Activated T-helper 17 cell treated with anti-CD3 and anti-CD28 coated beads, Interleukin-2, amount 50 U/mL, for 72 hours (primary cell): ENCODE data around the gene RNF111. TPM values are rescaled to one million over a fixed set of nuclear protein-coding genes. Genes with fewer than 3 reads are reported as not detected.

Experiments used
- ATAC-seq: fragments of 150-1000 bp; cut with Tn5 transposase; replicated peaks from 2 replicates; pipeline ENCODE4 v1.10.0; 2021; ENCODE audit warnings: mild to moderate bottlenecking, moderate library complexity
- H3K27ac Mint-ChIP-seq: one replicate; pipeline ENCODE4 v1.8.0; 2022; ENCODE audit warnings: mixed read lengths
- H3K27me3 Mint-ChIP-seq: one replicate; pipeline ENCODE4 v1.8.0; 2022; ENCODE audit warnings: mixed read lengths
- H3K36me3 Mint-ChIP-seq: one replicate; pipeline ENCODE4 v1.8.0; 2022; ENCODE audit warnings: low read depth, mild to moderate bottlenecking, mixed read lengths
- H3K4me1 Mint-ChIP-seq: one replicate; pipeline ENCODE4 v1.8.0; 2022; ENCODE audit warnings: mixed read lengths
- H3K4me3 Mint-ChIP-seq: one replicate; pipeline ENCODE4 v1.8.0; 2022; ENCODE audit warnings: mild to moderate bottlenecking, mixed read lengths
- H3K9me3 Mint-ChIP-seq: one replicate; pipeline ENCODE4 v1.8.0; 2022; ENCODE audit warnings: mixed read lengths
- total RNA-seq, 2 donors: library from RNA; stranded (reverse); gene quantifications; one replicate each; pipeline ENCODE4 v1.2.3, GENCODE V29; 2022

RNF111 gene
- total RNA-seq, 2 donors from 2014 or later: 28.9 to 46.2 TPM

- H3K4me3 Mint-ChIP-seq: no peak overlapping the region
- peaks cover 15% of the 10 kb centered on the region for H3K4me1 Mint-ChIP-seq
- H3K27ac Mint-ChIP-seq: no peak overlapping the region
- no peaks in the 10 kb centered on the region for H3K27me3 Mint-ChIP-seq
- H3K36me3 Mint-ChIP-seq: peaks cover 99% of the 10 kb centered on the region
- no peaks in the 10 kb centered on the region for H3K9me3 Mint-ChIP-seq
- ATAC-seq: no peak
Measured at GRCh38 chr15:59059076-59059597, 71.7 kb downstream of the RNF111 start.

- peaks cover 15% of the 10 kb centered on the region for H3K4me1 Mint-ChIP-seq
- H3K27me3 Mint-ChIP-seq: no peaks in the 10 kb centered on the region
- no peak overlapping the region for H3K4me3 Mint-ChIP-seq
- H3K27ac Mint-ChIP-seq: no peak overlapping the region
- peaks cover 99% of the 10 kb centered on the region for H3K36me3 Mint-ChIP-seq
- H3K9me3 Mint-ChIP-seq: no peaks in the 10 kb centered on the region
- peak; percentile 82 for ATAC-seq
Measured at GRCh38 chr15:59060348-59060747, 72.9 kb downstream of the RNF111 start.

- ATAC-seq: peak; percentile 14
- no peak overlapping the region for H3K4me3 Mint-ChIP-seq
- no peaks in the 10 kb centered on the region for H3K27me3 Mint-ChIP-seq
- H3K36me3 Mint-ChIP-seq: peaks cover 99% of the 10 kb centered on the region
- peak overlapping the region; percentile 10 for H3K27ac Mint-ChIP-seq
- no peaks in the 10 kb centered on the region for H3K9me3 Mint-ChIP-seq
- peaks cover 15% of the 10 kb centered on the region for H3K4me1 Mint-ChIP-seq
Measured at GRCh38 chr15:59063042-59063441, 75.6 kb downstream of the RNF111 start.

DNA sequence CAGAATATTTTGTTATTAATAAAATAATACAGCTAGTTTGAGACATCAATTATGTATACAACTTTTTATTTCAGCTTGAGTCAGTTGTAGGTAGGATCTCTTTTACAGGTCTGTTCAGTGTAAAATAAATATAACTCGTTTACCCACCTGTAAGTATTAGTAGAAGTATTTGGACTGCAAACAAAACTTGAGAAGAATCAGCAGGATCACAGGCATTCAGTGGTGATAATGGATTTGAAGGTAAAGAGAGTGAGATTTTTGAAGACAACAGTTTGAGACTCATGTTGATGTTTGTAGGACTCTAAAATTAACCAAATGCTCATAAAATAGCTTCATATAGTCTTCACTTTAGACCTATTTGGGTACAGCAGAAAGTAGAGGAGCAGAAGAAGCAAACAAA lies 82.0 kb downstream of the RNF111 start:
- no peak overlapping the region for H3K4me3 Mint-ChIP-seq
- ATAC-seq: no peak
- H3K4me1 Mint-ChIP-seq: peaks cover 3% of the 10 kb centered on the region
- no peak overlapping the region for H3K27ac Mint-ChIP-seq
- no peaks in the 10 kb centered on the region for H3K27me3 Mint-ChIP-seq
- peaks cover 80% of the 10 kb centered on the region for H3K36me3 Mint-ChIP-seq
- no peaks in the 10 kb centered on the region for H3K9me3 Mint-ChIP-seq

DNA sequence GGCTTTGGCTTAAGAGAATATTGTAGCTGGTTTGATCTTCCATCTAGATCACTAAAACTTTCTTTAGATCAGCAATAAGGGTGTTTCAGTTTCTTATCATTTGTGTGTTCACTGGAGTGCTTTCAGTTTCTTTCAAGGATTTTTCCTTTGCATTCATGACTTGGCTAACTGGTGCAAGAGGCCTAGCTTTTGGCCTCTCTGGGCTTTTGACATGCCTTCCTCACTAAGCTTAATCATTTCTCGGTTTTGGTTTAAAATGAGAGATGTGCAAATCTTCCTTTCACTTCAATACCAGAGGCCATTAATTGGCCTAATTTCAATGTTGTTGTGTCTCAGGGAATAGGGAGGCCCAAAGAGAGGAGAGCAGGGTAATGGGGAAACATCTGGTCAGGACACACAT lies 87.1 kb downstream of the RNF111 start:
- Mint-ChIP-seq H3K27me3 (no peaks in the 10 kb centered on the region), H3K4me1 (peaks cover 8% of the 10 kb centered on the region), H3K9me3 (no peaks in the 10 kb centered on the region), H3K4me3 (peak overlapping the region; percentile 1), H3K27ac (peak overlapping the region; percentile 28), H3K36me3 (peaks cover 76% of the 10 kb centered on the region)
- ATAC-seq: peak; percentile 79

GRCh38 chr15:59087731-59088130 lies 100.3 kb downstream of the RNF111 start:
- no peak overlapping the region for H3K4me3 Mint-ChIP-seq
- no peaks in the 10 kb centered on the region for H3K9me3 Mint-ChIP-seq
- no peak overlapping the region for H3K27ac Mint-ChIP-seq
- ATAC-seq: no peak
- H3K36me3 Mint-ChIP-seq: peaks cover 97% of the 10 kb centered on the region
- H3K27me3 Mint-ChIP-seq: no peaks in the 10 kb centered on the region
- peaks cover 4% of the 10 kb centered on the region for H3K4me1 Mint-ChIP-seq

DNA sequence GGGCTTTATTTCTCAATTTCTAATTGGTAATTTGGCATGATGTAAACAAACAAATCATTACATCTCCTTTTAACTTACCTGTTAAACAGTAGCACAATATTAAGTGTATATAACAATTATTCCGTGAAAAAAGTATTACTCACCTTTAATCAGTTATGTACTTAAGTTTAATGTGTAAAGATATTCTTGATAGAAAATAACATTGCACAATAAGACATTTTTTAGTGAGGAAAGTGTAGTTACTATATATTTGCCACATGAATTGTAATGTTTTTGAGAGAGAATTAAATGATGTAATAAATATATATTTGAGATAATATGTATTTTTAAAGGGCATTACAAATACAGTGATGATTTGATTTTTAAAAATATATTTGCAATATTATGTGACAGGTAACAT lies 106.6 kb downstream of the RNF111 start:
- peaks cover 5% of the 10 kb centered on the region for H3K4me1 Mint-ChIP-seq
- peaks cover 84% of the 10 kb centered on the region for H3K36me3 Mint-ChIP-seq
- no peak for ATAC-seq
- H3K9me3 Mint-ChIP-seq: no peaks in the 10 kb centered on the region
- H3K4me3 Mint-ChIP-seq: no peak overlapping the region
- no peak overlapping the region for H3K27ac Mint-ChIP-seq
- H3K27me3 Mint-ChIP-seq: no peaks in the 10 kb centered on the region

- no peaks in the 10 kb centered on the region for H3K27me3 Mint-ChIP-seq
- no peak for ATAC-seq
- H3K36me3 Mint-ChIP-seq: peaks cover 75% of the 10 kb centered on the region
- H3K4me3 Mint-ChIP-seq: no peak overlapping the region
- no peaks in the 10 kb centered on the region for H3K9me3 Mint-ChIP-seq
- peaks cover 5% of the 10 kb centered on the region for H3K4me1 Mint-ChIP-seq
- H3K27ac Mint-ChIP-seq: no peak overlapping the region
Measured at GRCh38 chr15:59096429-59096828, 109.0 kb downstream of the RNF111 start.

DNA sequence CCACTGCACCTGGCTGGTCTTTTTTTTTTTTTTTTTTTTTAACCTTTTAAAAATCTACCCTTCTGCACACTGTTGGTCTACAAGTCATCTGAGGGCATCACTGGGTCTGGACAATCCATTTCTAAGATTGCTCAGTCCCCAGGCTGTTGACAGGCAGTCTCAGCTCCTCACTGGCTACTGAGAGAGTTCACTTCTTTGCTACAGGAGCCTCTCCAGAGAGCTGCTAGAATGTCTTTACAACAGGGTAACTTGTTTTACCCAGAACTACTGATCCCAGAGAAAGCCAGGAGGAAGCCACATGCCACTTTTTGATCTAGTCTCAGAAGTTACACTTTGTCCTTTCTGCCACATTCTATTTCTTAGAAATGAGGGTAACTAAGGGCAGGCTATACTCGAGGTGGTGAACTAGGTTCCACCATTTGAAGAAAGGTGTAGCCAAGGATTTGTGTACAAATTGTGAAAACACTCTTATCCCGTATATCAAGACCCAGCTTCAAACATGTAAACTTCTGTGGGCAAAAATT lies 111.8 kb downstream of the RNF111 start:
- Mint-ChIP-seq H3K9me3 (no peaks in the 10 kb centered on the region), H3K27me3 (no peaks in the 10 kb centered on the region)

GRCh38 chr15:59104602-59104911 lies 117.1 kb downstream of the RNF111 start:
- no peaks in the 10 kb centered on the region for H3K9me3 Mint-ChIP-seq
- H3K4me3 Mint-ChIP-seq: peak overlapping the region; percentile 93
- no peak for ATAC-seq
- peaks cover 9% of the 10 kb centered on the region for H3K4me1 Mint-ChIP-seq
- H3K27me3 Mint-ChIP-seq: no peaks in the 10 kb centered on the region
- peak overlapping the region; percentile 97 for H3K27ac Mint-ChIP-seq
- H3K36me3 Mint-ChIP-seq: peaks cover 35% of the 10 kb centered on the region

More for the DNA sequence above, 111.8 kb downstream of the RNF111 start:
- H3K36me3 Mint-ChIP-seq: peaks cover 47% of the 10 kb centered on the region
- H3K4me3 Mint-ChIP-seq: no peak overlapping the region
- ATAC-seq: no peak
- peaks cover 8% of the 10 kb centered on the region for H3K4me1 Mint-ChIP-seq
- no peak overlapping the region for H3K27ac Mint-ChIP-seq

- Mint-ChIP-seq H3K4me3 (peak within 1 kb of the TSS; percentile 93), H3K4me1 (peaks cover 9% of the 10 kb centered on the region), H3K27ac (peak within 1 kb of the TSS; percentile 97), H3K9me3 (no peaks in the 10 kb centered on the region), H3K27me3 (no peaks in the 10 kb centered on the region), H3K36me3 (peaks cover 29% of the 10 kb centered on the region)
- peak; percentile 99 for ATAC-seq
Measured at GRCh38 chr15:59104912-59105732, 117.7 kb downstream of the RNF111 start, which contains the start of gene CCNB2. TSS of gene CCNB2 (plus strand) at chr15:59105146. CDS start at chr15:59105269, 123 bp downstream.

DNA sequence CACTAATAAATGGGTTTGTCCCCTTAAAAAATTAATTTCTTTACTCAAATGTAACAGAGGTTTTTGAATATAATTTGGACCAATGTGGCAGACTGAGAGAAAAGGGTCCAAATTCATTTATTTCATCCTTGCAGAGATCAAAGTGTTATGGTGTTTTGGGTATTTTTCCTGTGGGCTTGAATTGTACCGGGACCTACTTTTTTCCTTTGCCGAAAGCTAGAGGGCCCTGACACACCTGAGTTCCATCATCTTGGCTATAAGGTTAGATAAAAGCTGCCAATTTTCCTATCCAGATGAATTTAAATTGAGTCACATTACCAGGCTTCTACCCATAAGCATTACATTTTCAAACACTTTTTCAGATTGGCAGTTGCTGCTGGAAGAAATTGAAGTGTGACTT lies 118.4 kb downstream of the RNF111 start:
- peaks cover 25% of the 10 kb centered on the region for H3K36me3 Mint-ChIP-seq
- peaks cover 9% of the 10 kb centered on the region for H3K4me1 Mint-ChIP-seq
- H3K27ac Mint-ChIP-seq: peak overlapping the region; percentile 97
- H3K4me3 Mint-ChIP-seq: peak overlapping the region; percentile 93
- H3K9me3 Mint-ChIP-seq: no peaks in the 10 kb centered on the region
- no peaks in the 10 kb centered on the region for H3K27me3 Mint-ChIP-seq
- ATAC-seq: no peak

DNA sequence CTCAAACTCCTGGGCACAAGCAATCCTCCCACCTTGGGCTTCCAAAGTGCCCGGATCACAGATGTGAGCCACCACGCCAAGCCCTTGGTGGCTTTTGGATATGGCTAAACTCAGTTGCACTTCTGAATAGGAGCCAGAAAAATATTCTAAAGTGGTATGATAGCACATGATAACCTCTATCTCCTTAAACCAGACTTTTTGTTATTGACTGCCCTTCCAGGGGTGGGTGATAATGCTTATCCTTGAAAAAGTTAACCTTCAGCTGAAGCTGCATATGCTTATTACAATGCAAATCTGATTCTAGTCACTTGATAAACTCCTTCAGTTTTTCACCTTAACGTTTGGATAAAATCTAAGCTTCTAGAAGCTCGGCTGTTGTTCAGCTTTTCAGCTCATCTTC lies 123.8 kb downstream of the RNF111 start:
- H3K4me1 Mint-ChIP-seq: no peaks in the 10 kb centered on the region
- ATAC-seq: no peak
- H3K27ac Mint-ChIP-seq: no peak overlapping the region
- H3K9me3 Mint-ChIP-seq: no peaks in the 10 kb centered on the region
- H3K4me3 Mint-ChIP-seq: no peak overlapping the region
- no peaks in the 10 kb centered on the region for H3K27me3 Mint-ChIP-seq
- peaks cover 58% of the 10 kb centered on the region for H3K36me3 Mint-ChIP-seq

DNA sequence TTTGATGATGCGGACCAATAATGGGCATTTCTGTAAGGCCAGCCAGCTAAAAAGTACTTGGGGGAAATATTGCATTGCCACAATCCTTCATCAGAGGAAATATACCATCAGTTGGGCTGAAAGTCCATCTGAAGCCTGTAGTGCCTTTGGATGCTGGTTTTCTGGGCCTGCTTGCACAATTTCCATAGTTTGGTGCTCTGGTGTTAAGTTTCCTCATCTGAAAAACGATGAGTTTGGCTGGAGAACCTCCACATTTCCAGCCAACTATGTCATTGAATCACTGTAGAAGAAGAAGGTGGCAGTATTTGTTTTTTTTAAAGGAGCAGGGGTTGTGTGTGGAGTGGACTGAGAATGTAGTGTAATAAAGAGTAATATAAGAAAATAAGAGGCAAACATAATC lies 127.6 kb downstream of the RNF111 start:
- H3K27me3 Mint-ChIP-seq: no peaks in the 10 kb centered on the region
- no peak for ATAC-seq
- H3K36me3 Mint-ChIP-seq: peaks cover 65% of the 10 kb centered on the region
- no peaks in the 10 kb centered on the region for H3K4me1 Mint-ChIP-seq
- H3K27ac Mint-ChIP-seq: no peak overlapping the region
- no peaks in the 10 kb centered on the region for H3K9me3 Mint-ChIP-seq
- no peak overlapping the region for H3K4me3 Mint-ChIP-seq

- no peak for ATAC-seq
- H3K4me1 Mint-ChIP-seq: no peaks in the 10 kb centered on the region
- H3K36me3 Mint-ChIP-seq: peaks cover 68% of the 10 kb centered on the region
- no peak overlapping the region for H3K4me3 Mint-ChIP-seq
- H3K27ac Mint-ChIP-seq: no peak overlapping the region
- H3K9me3 Mint-ChIP-seq: no peaks in the 10 kb centered on the region
- no peaks in the 10 kb centered on the region for H3K27me3 Mint-ChIP-seq
Measured at GRCh38 chr15:59116141-59116540, 128.7 kb downstream of the RNF111 start.
